ENCODE results near the gene AGRP.

GRCh38 chr16:67463059-67463458, 20.3 kb downstream of the AGRP start:
- TF ChIP-seq, protein P1, sequence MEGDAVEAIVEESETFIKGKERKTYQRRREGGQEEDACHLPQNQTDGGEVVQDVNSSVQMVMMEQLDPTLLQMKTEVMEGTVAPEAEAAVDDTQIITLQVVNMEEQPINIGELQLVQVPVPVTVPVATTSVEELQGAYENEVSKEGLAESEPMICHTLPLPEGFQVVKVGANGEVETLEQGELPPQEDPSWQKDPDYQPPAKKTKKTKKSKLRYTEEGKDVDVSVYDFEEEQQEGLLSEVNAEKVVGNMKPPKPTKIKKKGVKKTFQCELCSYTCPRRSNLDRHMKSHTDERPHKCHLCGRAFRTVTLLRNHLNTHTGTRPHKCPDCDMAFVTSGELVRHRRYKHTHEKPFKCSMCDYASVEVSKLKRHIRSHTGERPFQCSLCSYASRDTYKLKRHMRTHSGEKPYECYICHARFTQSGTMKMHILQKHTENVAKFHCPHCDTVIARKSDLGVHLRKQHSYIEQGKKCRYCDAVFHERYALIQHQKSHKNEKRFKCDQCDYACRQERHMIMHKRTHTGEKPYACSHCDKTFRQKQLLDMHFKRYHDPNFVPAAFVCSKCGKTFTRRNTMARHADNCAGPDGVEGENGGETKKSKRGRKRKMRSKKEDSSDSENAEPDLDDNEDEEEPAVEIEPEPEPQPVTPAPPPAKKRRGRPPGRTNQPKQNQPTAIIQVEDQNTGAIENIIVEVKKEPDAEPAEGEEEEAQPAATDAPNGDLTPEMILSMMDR (IDR thresholded peaks at IDR 0.05) = no peak
- TF ChIP-seq EP300 (IDR thresholded peaks at IDR 0.05; ENCODE audit: low read depth) (no peak), POLR2A (IDR thresholded peaks at IDR 0.05) (peak; percentile 88), POLR2AphosphoS5 (IDR thresholded peaks at IDR 0.05) (peak; percentile 68 to 89 (median 88))

Data from transverse colon (tissue), 4 donors.